Measurements from ENCODE around the gene ACER3. TPM values are rescaled to one million over a fixed set of nuclear protein-coding genes. Genes with fewer than 3 reads are reported as not detected.

Gene ACER3
- total and polyA plus RNA-seq, 8 donors, result 2.0 to 13.2 (median 5.9) TPM

DNA sequence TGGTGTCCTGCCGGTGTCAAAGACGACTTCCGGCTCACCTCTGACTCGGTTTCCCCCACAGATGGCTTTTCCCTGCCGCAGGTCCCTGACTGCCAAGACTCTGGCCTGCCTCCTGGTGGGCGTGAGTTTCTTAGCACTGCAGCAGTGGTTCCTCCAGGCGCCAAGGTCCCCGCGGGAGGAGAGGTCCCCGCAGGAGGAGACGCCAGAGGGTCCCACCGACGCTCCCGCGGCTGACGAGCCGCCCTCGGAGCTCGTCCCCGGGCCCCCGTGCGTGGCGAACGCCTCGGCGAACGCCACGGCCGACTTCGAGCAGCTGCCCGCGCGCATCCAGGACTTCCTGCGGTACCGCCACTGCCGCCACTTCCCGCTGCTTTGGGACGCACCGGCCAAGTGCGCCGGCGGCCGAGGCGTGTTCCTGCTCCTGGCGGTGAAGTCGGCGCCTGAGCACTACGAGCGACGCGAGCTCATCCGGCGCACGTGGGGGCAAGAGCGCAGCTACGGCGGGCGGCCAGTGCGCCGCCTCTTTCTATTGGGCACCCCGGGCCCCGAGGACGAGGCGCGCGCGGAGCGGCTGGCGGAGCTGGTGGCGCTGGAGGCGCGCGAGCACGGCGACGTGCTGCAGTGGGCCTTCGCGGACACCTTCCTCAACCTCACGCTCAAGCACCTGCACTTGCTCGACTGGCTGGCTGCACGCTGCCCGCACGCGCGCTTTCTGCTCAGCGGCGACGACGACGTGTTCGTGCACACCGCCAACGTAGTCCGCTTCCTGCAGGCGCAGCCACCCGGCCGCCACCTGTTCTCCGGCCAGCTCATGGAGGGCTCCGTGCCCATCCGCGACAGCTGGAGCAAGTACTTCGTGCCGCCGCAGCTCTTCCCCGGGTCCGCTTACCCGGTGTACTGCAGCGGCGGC, 179.0 kb downstream of the ACER3 start:
- WGBS, 2 donors, result 13 to 16% methylated on average over 106 to 109 of the region's 109 CpGs
- peak overlapping the region; percentile 16 to 54 (median 24) for H3K4me3 ChIP-seq

DNA sequence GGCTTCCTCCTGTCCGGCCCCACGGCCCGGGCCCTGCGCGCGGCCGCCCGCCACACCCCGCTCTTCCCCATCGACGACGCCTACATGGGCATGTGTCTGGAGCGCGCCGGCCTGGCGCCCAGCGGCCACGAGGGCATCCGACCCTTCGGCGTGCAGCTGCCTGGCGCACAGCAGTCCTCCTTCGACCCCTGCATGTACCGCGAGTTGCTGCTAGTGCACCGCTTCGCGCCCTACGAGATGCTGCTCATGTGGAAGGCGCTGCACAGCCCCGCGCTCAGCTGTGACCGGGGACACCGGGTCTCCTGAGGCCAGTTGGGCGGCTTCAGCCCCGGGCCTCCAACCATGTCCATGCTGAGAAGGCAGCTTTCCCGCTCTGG, 179.7 kb downstream of the ACER3 start:
- peaks cover 0 to 10% (median 8%) of the 10 kb centered on the region in 3 donors for H3K4me1 ChIP-seq
- TF ChIP-seq, protein P1, sequence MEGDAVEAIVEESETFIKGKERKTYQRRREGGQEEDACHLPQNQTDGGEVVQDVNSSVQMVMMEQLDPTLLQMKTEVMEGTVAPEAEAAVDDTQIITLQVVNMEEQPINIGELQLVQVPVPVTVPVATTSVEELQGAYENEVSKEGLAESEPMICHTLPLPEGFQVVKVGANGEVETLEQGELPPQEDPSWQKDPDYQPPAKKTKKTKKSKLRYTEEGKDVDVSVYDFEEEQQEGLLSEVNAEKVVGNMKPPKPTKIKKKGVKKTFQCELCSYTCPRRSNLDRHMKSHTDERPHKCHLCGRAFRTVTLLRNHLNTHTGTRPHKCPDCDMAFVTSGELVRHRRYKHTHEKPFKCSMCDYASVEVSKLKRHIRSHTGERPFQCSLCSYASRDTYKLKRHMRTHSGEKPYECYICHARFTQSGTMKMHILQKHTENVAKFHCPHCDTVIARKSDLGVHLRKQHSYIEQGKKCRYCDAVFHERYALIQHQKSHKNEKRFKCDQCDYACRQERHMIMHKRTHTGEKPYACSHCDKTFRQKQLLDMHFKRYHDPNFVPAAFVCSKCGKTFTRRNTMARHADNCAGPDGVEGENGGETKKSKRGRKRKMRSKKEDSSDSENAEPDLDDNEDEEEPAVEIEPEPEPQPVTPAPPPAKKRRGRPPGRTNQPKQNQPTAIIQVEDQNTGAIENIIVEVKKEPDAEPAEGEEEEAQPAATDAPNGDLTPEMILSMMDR (IDR thresholded peaks at IDR 0.05), result no peak
- WGBS, 2 donors, result 67 to 70% methylated on average over 34 to 37 of the region's 37 CpGs
- H3K9me3 ChIP-seq, result no peaks in the 10 kb centered on the region
- H3K36me3 ChIP-seq, result no peaks in the 10 kb centered on the region
- ATAC-seq, result no peak
- intact Hi-C loops (cut with DNase I), result loop anchor here in 1 of 3 donors (5.0 to 10.0 kb wide), 3 partner anchors 118 to 226 kb away; no protein-coding TSS in a partner anchor
- peaks cover 0 to 6% (median 0%) of the 10 kb centered on the region in 4 donors for H3K27me3 ChIP-seq
- peak overlapping the region in 1 of 4 donors; percentile 54 for H3K4me3 ChIP-seq
- no peak overlapping the region for H3K27ac ChIP-seq
- peak in 1 of 6 donors; percentile 68 for DNase-seq
- FAIRE-seq, result no peak

More for the DNA sequence above, 179.0 kb downstream of the ACER3 start:
- ATAC-seq (peak; percentile 46 to 78 (median 74)), FAIRE-seq (no peak), DNase-seq (peak in 5 of 6 donors; percentile 53 to 78 (median 61))
- H3K9me3 ChIP-seq, result no peaks in the 10 kb centered on the region
- peaks cover 0 to 6% (median 0%) of the 10 kb centered on the region in 4 donors for H3K27me3 ChIP-seq
- TF ChIP-seq, protein P1 (IDR thresholded peaks at IDR 0.05), result peak in 3 of 4 donors; percentile 27 to 40 (median 36)
- H3K36me3 ChIP-seq, result no peaks in the 10 kb centered on the region
- H3K27ac ChIP-seq, result no peak overlapping the region
- intact Hi-C loops (cut with DNase I), result loop anchor here in 1 of 3 donors (5.0 to 10.0 kb wide), 4 partner anchors 117 to 307 kb away; no protein-coding TSS in a partner anchor
- peaks cover 0 to 13% (median 8%) of the 10 kb centered on the region in 3 donors for H3K4me1 ChIP-seq

DNA sequence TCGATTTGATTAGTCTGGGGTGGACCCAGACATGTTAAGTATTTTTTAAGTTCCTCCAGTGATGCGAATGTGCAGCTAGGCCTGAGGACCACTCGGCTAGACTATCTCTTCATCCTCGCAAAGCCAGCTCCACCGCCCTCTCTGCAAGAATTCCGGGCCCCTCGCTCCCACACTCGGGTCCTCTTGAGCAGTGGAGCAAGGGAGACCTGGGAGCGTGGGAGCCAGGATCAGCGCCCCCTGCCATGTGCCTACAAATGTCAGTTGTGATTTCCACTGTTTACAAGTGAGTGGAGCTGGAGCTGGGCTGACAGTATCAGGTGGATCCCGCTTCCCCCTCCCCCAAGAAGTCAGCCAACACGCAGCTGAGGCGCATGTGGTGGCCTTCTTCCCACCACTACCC, 180.2 kb downstream of the ACER3 start:
- no peaks in the 10 kb centered on the region for H3K9me3 ChIP-seq
- no peak for DNase-seq
- H3K4me1 ChIP-seq, result peaks cover 0 to 7% (median 5%) of the 10 kb centered on the region in 3 donors
- TF ChIP-seq, protein P1 (IDR thresholded peaks at IDR 0.05), result no peak
- no peak for FAIRE-seq
- no peaks in the 10 kb centered on the region for H3K36me3 ChIP-seq
- no peak overlapping the region for H3K27ac ChIP-seq
- intact Hi-C loops (cut with DNase I), result loop anchor here in 1 of 3 donors (5.0 to 10.0 kb wide), 3 partner anchors 119 to 226 kb away; no protein-coding TSS in a partner anchor
- no peak overlapping the region for H3K4me3 ChIP-seq
- ATAC-seq, result no peak
- peaks cover 0 to 6% (median 1%) of the 10 kb centered on the region in 4 donors for H3K27me3 ChIP-seq
- WGBS, 2 donors, result 92 to 97% methylated on average over 12 to 13 of the region's 13 CpGs

DNA sequence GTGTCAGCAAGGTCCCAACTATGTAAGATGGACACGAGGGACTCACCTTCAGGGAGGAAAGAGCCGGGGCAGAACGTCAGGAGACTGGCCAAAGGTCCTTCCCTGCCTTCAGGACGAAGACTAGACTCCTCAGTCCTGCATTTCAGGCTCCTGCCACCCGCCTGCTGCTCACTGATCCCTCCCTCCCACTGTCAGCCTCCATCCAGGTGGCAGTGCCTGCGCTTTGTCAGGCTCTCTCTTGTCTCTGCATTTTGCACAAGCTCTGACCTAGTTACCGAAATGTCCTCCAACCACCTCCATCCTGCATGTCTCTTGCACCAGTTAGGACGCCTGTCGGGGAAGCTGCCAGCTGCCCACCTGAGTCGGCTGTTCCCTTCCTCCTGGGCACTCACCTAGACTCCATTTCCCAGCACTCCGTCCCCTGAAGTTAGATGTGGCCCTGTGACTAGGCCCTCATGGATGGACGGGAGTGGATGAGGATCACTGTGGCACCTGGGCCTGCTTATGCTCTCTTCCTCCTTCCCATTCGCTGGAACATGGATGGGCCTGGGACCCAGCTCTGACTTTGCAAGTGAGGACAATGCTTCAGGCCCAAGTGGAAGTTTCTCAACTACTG, 181.5 kb downstream of the ACER3 start:
- peaks cover 0 to 6% (median 1%) of the 10 kb centered on the region in 4 donors for H3K27me3 ChIP-seq
- H3K36me3 ChIP-seq, result no peaks in the 10 kb centered on the region
- DNase-seq (no peak), ATAC-seq (no peak), FAIRE-seq (no peak)
- TF ChIP-seq, protein P1 (IDR thresholded peaks at IDR 0.05), result no peak
- intact Hi-C loops (cut with DNase I), result loop anchor here in 1 of 3 donors (5.0 to 10.0 kb wide), 3 partner anchors 120 to 227 kb away; no protein-coding TSS in a partner anchor
- H3K4me1 ChIP-seq, result no peaks in the 10 kb centered on the region
- H3K27ac ChIP-seq, result no peak overlapping the region
- WGBS, 2 donors, result 85 to 90% methylated on average over 13 of the region's 13 CpGs
- H3K9me3 ChIP-seq, result no peaks in the 10 kb centered on the region
- H3K4me3 ChIP-seq, result no peak overlapping the region
